GM21526 (cell line): ENCODE data around the gene CCL28.

ENCODE experiments used
- ATAC-seq: cut with Tn5 transposase; IDR thresholded peaks from one replicate; pipeline ENCODE4 v1.9.1; 2021; ENCODE audit warnings: moderate library complexity; ENCODE audit not compliant: unreplicated experiment, low FRiP score

Gene CCL28

DNA sequence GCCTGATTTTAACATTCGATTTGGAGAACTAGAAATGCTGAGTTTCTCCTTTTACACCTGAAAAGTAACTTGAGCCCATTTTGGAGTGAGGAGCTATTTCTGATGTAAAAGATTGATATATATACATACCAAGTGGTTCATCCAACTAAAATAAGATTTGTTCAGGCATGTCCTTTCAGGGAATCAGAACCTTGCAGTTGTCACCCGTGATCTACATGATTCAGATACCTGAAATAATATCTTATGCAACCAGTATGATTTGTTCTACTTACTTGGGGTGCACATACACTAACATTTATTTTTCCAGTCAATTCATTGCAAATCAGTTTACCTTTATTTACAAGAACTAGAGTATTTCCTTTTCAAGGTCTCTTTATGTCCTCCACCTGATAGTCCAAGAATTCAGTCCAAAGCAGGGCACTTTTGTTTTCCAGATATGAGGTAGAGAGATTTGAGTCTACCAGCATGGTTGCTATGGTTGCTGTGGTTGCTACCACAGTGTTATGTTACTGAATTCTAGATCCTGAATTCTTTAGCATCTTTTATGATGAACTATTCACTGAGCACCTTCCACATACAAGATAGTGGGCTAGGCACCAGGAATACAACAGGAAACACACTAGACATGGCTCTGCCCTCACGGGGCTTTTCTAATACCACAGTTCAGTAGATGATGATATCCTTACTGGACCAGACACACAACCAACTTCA is 49.3 kb downstream of the CCL28 start:
- ATAC-seq, result no peak

DNA sequence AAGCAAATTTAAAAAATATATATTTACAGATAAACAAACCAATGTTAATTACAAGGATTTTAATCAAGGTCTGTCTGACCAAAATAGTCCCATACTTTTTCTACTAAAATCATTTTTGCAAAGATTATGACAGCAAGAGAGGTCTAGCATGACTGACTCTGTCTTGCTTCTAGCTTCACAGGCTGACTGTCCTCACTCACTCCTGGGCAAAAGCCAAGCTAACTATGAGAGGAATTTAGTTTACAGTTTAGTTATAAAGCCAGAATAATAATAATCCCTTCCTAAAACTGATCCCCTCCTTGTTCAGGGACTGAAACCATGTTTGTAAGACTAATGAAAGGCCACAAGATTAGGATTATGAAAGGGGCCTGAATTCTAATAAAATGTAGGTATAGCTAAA is 53.5 kb downstream of the CCL28 start:
- no peak for ATAC-seq

DNA sequence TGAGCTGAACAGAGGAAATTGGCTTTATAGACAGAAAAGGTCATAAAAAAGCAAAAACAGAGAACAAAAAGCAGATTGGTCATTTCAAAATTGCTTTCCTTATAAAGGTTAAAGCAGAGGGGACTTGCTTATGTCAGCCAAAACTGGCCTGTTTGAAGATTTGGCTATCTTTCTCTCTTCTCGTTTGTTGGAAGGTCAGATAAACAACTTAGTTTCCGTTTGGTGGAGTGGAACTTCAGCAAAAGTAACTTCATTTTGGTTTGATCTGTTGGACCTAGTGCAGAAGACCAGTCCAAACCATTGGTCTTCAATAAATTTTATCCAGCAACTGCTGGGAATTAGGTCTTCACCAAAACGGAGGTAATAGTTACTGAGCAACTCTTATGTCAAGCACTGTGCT is 53.9 kb downstream of the CCL28 start:
- ATAC-seq, result no peak

DNA sequence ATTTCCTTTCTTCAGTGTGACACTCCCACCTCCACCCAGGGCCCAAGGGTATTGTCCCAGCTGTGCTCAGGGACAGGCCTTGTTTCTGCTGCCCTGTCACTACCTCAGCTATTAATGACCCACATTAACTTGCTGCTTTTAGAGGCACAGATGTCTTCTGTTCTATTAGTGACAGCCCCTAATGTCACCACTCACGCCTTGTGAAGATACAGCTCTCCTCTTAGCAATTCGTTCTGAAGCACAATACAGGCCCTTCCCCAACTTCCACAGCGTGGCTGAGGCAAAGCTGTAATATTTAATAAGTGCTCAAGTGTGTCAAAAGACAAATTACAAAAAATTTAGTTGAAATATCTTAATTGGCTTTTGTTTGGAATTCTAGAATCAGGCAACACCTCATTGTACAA is 54.3 kb downstream of the CCL28 start:
- ATAC-seq, result no peak

DNA sequence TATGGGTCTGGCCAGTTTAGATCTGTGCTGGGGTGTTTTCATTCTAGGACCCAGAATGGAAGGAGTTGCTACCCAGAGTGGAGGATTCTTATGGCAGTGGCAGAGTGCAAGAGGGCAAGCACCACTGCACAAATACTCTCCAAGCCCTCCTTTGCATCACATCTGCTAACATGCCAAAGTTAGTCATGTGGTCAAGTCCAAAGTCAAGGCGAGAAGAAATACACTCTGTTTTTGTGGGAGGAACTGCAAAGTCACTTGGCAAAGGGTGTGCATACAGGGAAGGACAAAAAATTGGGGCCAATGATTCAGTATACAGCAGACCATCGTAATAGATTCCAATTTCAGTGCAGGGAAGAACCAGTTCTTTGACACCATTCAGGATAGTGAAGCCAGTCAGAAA is 55.1 kb downstream of the CCL28 start:
- ATAC-seq, result no peak

DNA sequence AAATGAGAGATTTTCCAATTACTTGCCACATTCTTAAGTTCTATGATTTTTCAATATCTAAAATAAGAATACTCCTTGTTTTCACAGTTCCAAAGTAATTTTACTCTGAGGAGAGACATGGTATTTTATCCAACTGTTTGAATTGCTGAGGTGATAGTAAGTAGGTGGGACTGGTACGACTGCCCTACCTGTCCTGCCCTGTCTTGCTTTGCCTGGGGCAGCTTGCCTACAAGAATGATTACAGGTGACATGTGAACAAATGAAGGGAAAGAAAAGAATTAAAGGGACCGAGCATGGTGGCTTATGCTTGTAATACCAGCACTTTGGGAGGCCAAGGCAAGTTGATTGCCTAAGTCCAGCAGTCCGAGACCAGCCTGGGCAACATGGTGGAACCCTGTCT is 57.4 kb downstream of the CCL28 start:
- no peak for ATAC-seq

DNA sequence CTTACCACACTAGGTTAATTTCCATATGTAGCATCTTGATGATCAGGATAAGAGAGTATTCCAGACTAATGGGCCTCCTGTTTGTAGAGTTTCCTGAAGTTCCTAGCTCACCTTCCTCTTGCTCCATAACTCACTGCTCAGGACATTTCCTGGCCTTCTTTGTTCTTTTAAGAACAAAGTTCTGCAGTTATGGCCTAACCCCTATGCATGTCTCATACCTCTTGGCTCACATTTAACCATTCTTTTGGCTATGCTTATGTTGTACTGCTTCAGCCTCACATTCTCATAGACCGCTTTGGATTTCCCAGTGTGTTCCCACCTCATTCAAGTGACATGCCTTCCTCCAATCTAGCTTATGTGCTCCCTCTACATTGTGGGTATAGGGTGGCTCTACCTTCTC is 58.5 kb downstream of the CCL28 start:
- ATAC-seq, result no peak

DNA sequence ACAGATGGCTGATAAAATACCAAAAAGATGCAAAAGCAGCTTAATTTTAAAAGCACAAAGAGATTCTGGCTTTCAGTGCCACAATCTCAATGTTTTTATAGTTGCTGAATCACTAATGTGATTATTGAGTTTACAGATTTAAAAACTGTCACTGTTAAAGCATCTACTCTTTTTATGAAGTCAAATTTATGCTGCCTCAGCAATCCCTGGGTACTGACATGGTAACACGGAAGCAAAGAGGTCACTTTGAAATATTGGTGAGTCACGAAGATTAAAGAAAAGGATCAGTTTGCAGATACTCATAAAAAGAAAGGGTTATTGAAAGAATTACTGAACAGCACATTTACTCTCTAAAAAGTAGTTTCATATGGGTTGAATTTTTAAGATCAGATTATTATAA is 59.3 kb downstream of the CCL28 start:
- ATAC-seq, result no peak

DNA sequence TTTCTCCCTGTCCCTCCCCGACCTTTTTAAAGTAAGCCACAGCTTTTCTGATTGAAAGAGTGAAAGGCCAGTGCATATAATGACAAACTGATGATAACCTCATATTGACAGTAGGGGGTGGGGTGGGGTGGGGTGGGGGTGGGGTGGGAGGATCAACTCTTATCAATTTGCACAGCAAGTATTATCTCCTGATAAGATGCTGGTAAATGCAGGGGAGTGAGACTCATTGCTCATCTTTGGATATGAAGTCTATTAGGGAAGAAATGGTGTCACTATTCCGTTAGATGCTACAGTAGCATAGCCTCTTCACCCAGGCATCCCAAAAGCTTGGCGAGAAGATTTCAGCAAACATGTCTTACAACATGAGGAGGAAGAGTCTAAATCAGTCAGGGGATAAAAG is 60.1 kb downstream of the CCL28 start:
- no peak for ATAC-seq

DNA sequence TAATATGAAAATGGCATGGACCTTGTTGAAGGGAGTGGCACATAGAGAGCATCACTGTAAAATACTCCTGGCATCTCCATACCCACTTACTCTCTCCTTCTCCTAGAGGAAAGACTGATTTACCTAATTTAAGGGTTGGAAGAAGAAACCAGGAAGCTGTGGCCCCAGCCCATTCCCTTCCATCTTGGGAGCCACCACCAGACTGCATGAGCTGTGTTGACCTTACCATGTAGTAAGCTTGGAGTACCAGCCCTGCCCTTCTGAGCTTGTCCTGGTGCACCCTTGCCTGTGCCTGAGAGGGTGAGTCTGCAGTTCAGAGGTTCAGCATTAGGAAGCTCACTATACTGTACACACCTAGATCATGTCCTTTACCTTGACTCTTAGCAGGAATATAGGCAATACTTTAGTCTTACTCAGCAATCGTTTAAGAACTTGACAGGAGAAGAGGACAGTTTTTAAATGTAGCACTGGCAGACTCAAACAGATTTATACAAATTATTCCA is 63.3 kb downstream of the CCL28 start:
- ATAC-seq, result no peak

DNA sequence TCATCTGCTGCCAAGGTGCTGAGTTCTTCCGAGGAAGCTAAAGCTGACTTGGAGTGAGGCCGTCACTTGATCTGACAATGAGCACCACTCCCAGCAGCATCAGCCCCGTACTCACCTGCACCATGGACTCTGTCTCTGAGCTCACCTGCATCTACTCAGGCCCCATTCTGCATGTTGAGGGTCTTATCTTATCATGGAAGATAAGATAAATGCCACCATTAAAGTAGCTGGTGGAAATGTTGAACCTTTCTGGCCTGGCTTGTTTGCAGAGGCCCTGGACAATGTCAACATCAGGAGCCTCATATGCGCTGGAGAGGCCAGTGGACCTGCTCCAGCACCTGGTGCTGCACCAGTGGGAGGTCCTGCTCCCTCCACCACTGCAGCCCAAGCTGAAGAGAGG is 64.0 kb downstream of the CCL28 start:
- ATAC-seq, result no peak

DNA sequence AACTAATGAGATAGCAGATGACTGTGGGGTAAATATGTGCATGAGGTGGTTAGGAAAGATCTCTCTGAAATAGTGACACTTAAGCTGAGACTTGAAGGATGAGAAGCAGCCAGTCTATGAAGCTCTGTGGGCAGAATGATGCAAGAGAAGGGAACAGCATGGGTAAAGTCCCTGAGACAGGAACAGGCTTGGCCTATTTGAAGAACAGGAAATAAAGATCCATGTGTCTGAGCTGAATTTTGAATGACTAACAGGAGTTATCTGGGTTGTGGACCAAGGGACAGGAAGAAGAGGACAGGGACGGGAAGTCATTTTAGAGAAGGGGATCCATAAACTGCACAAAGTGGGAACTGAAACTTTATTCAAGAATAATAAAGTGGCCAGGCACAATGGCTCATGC is 73.3 kb downstream of the CCL28 start:
- no peak for ATAC-seq

DNA sequence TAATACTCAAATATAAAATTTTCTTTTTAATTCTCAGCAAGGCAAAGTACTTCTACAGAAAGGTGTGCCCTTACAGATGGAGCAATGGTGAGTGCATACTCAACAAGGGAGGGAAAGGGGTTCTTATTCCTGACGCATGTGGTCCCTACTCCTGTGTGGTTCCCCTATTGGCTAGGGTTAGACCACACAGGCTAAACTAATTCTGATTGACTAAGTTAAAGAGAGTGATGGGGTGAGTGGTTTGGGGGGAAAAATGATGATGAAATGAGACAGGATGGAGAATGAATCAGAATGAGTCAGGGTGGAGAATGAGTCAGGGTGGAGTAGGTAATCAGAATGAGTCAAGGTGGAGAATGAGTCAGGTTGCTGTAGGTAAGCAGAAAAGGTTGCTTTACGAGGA is 76.0 kb downstream of the CCL28 start:
- ATAC-seq, result no peak

DNA sequence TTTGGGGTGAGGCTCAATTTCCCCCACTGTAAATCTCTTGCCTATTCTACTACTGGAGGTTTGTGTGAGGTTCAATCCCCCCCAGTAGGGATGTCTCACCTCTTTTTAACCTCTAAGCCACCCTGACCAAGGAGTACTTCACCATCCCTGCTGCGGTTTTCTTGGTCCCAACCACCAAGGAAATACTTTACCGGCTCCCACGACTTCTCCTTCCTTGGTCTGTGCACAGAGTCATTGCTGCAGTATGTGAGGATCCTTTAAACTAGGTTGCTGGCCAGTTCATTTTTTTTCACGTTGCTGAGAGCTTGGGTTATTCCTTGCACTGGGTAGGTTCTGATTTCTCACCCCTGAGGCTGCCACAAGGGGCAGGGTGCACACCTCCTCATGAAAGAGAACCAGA is 76.5 kb downstream of the CCL28 start:
- no peak for ATAC-seq

DNA sequence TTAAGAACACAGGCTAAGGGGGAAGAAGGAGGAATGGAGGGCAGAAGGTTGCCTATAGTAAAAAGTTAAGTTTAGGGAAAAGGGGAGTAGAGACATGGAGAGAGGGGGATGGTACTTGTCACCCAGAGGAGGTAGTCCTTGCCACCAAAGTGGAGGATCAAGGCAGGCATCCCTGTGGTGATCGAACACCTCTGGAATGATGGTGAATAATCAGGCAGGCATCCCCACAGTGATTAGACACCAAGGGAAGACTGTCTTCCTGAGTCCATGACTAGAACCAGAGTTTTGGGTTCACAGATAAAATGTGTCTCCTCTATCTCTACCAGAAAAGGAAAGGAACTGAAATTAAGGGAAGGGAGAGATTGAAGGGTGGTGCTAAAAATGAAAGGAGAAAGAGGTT is 79.8 kb downstream of the CCL28 start:
- ATAC-seq, result no peak
